HG03175 (cell line): ENCODE measurements around the gene PRPH.
"Not testable (repeated sequence)": the region's sequence is repeated elsewhere in the genome, so short reads cannot be mapped to it uniquely, and the experiment has no call there.

Experiments
- ATAC-seq: cut with Tn5 transposase; IDR thresholded peaks from one replicate; pipeline ENCODE4 v1.9.1; 2021; ENCODE audit warnings: mild to moderate bottlenecking, moderate library complexity; ENCODE audit not compliant: unreplicated experiment

Gene PRPH

DNA sequence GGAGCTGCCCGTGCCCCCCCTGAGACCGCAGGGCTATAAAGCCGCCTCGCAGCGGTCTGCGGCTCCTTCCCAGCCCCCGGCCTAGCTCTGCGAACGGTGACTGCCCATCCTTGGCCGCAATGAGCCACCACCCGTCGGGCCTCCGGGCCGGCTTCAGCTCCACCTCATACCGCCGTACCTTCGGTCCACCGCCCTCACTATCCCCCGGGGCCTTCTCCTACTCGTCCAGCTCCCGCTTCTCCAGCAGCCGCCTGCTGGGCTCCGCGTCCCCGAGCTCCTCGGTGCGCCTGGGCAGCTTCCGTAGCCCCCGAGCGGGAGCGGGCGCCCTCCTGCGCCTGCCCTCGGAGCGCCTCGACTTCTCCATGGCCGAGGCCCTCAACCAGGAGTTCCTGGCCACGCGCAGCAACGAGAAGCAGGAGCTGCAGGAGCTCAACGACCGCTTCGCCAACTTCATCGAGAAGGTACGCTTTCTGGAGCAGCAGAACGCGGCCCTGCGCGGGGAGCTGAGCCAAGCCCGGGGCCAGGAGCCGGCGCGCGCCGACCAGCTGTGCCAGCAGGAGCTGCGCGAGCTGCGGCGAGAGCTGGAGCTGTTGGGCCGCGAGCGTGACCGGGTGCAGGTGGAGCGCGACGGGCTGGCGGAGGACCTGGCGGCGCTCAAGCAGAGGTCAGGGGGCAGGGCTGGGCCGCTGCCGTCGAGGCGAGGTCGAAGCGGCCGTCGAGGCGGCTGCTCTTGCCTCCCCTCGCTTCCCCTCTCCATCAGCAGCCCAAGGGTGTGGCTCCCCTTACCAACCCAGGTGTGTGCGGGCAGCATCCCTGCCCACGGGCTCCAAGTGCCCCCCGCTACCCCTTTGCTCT, at the start of gene PRPH:
PRPH (plus strand) TSS at position 66 of the 855 bp plus-strand sequence; CDS start at position 120, 54 bp downstream.
- ATAC-seq = no peak

DNA sequence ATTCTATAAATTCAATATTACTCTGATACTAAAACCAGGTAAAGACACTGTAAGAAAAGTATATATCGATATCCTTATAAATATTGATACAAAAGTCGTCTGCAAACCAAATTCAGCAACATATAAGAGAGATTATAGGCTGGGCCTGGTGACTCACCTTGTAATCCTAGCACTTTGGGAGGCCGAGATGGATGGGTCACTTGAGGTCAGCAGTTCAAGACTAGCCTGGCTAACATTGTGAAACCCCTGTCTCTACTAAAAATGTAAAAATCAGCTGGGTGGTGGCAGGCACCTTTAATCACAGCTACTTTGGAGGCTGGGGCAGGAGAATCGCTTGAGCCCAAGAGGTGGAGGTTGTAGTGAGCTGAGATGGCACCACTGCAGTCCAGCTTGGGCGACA, 43.6 kb upstream of the PRPH start:
- ATAC-seq = no peak

DNA sequence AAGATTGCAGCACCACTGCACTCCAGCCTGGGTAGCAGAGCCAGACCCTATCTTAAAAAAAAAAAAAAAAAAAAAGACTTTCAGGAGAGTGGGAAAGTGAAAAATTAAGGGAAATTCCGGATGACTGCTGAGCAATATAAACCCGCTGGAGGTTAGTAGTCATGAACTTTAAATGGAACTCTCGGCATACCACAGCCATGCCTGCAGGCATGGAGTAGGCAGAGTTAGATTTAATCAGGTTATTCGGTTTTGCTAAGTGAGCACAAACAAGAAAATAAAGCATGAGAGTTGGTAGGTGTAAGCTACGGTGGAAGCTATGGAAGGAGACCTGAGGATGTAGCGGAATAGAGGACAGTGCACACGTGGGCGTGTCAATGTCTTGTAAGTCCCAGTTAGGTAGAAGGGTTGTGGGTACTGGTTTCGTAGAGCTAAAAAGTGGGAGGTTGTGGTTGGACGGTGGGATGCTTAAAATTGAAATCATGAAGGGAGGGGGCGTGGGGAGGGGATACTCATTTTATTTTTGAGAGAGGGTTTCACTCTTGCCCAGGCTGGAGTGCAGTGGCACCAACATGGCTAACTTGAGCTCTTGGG, 41.8 kb upstream of the PRPH start:
- no peak for ATAC-seq

DNA sequence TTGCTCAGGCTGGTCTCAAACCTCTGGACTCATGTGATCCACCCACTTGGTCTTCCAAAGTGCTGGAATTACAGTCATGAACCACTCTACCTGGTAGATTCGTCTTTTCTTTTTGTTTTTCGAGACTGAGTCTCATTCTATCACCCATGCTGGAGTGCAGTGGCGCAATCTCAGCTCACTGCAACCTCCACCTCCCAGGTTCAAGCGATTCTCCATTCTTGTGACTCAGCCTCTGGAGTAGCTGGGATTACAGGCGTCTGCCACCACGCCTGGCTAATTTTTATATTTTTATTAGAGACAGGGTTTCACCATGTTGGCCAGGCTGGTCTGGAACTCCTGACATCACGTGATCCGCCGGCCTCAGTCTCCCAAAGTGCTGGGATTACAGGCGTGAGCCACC, 39.5 kb upstream of the PRPH start:
- not testable (repeated sequence) for ATAC-seq

DNA sequence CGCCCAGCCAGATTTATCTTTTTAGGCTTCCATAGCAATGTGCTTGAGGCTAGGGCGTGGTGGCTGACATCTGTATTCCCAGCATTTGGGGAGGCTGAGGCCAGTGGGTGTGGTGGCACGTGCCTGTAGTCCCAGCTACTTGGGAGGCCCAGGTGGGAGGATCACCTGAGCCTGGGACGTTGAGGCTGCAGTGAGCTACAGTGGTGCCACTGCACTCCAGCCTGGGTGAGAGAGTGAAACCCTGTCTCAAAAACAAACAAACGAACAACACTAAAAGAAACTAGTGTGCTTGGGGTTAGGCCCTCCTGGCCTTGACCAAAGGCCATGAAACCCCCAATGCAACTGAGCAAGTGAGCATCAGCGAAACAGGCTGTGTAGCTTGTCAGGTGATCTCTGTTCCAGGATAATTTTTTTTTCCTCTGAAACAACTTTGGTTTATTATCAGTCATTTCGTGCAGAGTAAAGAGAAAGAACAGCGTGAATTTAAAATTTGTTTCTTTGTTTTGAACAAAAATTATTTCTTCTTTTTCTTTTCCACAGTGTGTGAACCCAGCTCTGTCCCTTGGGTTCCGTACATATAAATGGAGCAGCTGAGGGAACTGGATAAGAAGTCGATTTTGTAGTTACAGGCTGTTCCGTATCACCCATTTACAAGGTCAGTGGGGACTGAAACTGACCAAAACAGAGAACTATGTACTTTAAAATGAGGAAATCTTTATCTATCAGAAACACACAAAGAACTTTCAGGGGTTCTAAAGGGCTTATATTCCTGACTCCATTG, 38.9 kb upstream of the PRPH start:
- ATAC-seq = no peak

DNA sequence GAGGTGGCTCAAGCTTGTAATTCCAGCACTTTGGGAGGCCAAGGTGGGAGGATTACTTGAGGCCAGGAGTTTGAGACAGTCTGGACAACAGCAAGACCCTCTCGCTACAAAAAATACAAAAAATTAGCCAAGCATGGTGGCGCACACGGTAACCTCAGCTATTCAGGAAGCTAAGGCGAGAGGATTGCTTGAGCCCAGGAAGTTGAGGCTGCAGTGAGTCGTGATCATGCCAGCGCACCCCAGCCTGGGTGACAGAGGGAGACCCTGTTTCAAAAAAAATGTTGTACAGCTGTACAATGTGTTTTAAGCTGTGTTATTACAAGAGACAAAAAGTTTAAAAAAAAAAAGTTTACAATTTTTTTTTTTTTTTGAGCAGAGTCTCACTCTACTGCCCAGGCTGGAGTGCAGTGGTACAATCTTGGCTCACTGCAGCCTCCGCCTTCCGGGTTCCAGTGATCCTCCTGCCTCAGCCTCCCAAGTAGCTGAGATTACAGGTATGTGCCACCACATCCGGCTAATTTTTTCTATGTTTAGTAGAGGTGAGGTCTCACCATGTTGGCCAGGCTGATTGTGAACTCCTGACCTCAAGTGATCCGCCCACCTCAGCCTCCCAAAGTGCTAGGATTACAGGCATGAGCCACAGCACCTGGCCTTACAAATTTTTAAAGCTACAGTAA, 37.3 kb upstream of the PRPH start:
- not testable (repeated sequence) for ATAC-seq

DNA sequence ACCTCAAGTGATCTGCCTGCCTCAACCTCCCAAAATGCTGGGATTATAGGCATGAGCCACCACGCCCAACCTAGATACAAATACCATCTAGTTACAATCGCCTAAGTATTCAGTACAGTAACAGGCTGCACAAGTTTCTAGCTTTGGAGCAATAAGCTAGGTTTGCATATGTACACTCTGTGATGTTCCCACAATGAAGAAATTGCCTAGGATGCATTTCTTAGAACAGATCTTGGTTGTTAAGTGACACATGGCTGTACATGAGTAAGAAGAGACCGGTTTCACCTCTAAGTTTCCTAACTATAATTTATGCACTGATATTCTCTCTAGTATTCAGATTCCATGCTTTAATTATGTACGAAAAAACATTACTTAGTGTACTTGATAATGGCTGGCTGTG, 35.5 kb upstream of the PRPH start:
- ATAC-seq = no peak

DNA sequence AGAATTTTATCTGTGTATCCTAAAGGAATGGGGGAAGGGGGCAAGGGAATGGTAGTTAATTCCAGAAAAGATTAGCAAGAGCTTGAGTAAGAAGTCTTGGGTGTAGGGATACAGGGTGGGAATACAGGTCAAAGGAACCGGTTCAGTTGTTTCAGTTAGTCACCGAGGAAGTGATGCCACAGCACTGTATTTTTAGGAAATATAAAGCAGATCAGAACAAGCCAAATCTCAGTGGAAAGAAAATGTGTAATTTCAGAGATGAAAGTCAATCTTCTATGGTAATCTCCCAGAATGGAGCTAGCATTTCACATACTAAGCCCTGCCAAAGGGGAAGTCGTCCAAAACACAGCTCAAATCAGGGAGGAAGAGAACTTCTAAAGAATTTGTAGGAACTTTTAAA, 34.8 kb upstream of the PRPH start:
- no peak for ATAC-seq

DNA sequence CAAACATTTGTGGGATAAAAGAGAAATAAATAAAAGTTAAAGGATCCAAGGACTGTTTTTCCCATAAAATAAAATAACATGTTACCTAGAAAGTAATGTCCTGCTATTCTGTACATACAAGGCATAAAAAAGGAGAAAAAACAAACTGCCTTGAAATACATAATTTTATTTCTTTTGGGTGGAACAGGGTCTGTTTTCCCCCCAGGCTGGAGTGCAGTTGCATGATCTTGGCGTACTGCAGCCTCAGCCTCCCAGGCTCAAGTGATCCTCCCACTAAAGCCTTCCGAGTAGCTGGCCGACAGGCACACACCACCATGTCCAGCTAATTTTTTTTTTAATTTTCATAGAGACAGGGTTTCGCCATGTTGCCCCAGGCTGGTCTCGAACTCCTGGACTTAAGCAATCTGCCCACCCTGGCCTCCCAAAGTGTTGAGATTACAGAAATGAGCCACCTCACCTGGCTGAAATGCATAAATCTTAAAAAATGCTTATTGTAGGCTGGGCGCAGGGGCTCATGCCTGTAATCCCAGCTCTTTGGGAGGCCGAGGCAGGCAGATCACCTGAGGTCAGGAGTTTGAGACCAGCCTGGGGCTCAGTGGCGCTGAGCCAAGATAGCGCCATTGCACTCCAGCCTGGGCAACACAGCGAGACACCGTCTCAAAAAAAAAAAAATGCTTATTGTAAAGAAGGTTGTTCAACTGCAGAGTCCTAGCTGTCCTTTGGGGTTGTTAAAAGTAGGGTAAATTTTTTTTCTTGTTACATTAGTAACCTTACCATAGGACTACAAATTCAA, 34.2 kb upstream of the PRPH start:
- ATAC-seq = no peak

DNA sequence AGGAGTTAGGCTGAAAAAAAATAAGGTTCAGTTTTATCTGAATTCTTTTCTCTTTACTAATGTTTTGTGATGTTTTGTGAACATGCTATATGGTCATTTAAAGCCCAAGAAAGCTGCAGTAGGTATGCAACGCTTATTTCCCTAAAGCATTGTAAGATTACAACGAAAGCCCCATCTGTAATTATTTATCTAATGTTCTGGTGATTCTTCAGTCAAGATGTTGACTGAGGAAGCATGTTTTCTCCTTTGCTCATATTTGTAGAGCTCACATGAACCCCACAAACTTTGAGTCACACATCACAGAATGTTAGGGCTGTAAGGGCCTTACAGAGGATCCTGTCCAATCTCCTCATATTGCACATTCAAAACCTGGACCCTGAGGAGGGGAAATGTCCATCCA, 33.2 kb upstream of the PRPH start:
- no peak for ATAC-seq

DNA sequence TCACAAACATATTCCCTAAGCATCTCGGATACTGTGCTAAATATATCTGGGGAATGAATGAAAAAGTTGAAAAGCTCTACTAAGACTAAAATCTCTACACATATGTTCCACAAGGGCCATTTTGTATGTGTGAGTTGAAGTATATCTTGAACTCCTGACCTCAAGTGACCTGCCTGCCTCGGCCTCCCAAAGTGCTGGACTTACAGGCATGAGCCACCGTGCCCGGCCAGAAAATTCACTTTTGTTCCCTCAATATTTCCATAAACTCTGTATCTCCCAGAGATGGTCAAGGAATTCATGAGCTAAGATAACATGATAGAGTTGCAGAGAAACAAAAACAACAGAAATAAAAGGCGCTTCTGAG, 31.6 kb upstream of the PRPH start:
- ATAC-seq = no peak

DNA sequence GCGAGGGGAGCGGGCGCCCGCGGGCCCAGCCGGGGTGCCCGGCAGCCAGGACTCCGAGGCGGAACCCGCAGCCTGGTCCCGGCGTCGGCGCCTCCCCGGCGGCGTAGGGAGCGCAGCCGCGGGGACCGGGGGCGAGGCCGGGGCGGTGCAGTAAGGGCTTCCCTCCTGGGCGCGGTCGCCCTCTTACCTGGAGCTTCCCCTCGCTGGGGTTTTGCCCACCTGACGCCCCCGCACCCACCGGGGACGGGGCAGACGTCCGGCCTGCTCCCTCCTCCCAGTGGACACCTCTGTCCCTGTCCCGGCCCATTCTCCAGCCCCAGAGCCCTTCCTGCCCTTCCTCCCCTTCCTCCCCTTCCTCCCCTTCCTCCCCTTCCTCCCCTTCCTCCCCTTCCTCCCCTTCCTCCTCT, 30.5 kb upstream of the PRPH start:
- peak; percentile 12 for ATAC-seq

DNA sequence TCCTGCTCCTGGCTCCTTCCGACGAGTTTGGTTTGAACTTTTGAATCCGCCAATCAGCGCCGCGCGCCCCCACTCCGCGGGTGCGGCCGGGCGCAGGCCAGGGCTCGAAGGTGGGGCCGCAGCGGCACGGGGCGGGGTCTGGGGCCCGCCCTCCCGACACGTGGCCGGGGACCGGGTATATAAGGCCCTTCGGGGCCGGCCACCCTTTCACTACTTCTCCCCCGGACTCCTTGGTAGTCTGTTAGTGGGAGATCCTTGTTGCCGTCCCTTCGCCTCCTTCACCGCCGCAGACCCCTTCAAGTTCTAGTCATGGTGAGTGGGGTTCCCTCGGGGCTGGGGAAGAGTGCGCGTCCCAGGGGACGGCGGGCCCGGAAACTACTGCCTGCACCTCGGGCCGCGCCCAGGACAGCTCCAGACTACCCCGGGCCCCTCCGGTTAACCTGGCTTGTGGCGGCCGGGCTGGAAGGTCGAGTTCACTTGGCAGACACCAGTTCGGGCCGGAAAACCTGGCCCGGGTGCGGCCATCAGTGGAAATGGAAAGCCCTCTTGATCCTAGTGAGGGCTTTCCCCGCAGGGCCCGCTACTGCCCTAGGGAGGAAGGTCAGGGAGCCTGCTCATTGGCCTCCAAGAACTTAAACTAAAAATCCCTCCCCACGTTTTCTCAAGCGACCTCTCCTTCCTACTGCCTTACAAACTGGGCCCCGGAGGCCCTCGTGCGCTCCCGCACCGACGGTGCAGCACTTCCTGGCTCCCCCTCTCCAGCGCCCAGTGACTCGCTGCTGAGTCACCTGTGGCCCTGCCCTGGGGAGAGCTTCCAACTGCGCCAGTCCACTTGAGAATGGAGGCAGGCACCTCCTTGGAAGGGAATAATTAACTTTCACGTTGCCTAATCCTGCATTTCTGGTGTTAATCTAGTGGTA, 29.8 kb upstream of the PRPH start, which contains the start of gene TUBA1C:
TUBA1C (plus strand) TSS at position 210 of the 920 bp plus-strand sequence; CDS start at position 310, 100 bp downstream.
- ATAC-seq = peak; percentile 89

DNA sequence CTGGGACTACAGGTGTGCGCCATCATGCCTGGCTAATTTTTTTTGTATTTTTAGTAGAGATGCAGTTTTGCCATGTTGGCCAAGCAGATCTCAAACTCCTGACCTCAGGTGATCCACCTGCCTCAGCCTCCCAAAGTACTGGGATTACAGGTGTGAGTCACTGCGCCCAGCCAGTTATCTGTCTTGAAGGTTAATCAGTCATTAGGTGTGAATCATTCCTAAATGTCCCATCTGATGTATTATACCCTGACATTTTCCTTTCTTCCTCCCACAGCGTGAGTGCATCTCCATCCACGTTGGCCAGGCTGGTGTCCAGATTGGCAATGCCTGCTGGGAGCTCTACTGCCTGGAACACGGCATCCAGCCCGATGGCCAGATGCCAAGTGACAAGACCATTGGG, 25.8 kb upstream of the PRPH start:
- not testable (repeated sequence) for ATAC-seq

DNA sequence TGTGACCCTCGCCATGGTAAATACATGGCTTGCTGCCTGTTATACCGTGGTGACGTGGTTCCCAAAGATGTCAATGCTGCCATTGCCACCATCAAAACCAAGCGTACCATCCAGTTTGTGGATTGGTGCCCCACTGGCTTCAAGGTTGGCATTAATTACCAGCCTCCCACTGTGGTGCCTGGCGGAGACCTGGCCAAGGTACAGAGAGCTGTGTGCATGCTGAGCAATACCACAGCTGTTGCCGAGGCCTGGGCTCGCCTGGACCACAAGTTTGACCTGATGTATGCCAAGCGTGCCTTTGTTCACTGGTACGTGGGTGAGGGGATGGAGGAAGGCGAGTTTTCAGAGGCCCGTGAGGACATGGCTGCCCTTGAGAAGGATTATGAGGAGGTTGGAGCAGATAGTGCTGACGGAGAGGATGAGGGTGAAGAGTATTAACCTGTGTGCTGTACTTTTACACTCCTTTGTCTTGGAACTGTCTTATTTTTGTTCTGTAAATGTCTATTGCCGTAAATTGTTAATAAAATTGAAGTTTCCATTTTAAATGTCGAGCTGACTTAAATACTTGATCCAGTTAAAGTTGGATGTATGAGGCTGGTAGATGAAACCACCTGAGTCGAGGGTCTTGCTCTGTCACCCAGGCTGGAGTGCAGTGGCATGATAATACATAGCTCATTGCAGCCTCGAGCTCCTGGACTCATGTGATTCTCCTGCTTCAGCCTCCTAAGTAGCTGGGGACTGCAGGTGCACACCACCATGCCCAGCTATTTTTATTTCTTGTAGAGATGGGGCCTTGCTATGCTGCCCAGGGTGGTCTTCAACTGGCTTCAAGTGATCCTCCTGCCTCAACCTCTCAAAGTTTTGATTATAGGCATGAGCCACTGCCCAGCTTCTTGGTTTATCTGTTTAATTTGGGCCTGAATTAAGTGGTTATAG, 21.9 kb upstream of the PRPH start:
- ATAC-seq = no peak

DNA sequence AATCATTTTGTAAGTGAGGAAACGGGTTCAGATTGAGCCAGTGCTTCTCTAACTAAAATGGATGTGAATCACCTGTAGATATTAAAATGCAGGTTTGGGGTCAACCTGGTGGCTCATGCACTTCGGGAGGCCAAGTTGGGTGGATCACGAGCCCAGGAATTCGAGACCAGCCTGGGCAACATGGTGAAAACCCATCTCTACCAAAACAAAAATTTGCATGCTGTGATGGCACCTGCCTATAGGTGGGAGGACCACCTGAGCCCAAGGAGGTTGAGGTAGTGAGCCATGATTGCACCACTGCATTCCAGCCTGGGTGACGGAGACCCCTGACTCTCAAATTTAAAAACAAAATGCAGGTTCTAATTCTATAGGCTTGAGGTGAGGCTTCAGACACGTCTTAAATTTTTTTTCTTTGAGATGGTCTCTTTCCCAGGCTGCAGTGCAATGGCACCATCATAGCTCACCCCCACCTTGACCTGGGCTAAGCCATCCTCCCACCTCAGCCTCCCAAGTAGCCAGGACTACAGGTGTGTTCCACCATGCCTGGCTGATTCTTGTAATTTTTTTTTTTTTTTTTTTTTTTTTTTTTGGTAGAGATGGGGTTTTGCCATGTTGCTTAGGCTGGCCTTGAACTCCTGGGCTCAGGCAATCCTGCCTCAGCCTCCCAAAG, 21.1 kb upstream of the PRPH start:
- no peak for ATAC-seq

DNA sequence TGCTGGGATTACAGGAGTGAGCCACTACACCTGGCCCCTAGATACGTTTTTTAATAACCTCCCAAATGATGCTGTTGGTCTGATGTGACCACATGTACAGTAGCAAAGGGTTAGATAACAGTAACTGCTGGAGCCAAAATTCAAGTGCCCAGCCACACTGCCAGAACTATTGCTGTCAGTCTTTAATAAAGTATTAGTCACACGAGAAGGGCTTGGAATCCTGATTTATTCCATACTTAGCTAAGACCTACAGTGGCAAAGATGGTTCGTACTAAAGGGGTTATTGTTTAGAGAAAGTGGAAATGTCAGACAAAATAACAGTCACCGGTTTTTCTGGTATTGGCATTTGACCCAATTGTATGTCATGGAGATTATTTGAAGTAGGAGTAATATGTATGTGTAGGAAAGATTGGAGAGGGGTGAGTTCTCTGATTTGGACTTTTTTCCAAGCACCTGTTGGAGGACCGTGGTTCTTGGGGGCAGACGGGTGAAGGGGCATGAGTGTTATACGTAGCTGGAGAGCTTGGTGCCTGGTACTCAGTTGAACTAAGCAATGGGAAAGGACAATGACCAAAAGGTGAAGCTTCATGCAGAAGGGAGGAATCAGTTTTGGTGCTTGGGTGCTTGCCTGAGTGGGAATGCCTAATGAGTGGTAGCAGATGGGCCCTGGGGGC, 20.4 kb upstream of the PRPH start:
- no peak for ATAC-seq
